Ovary (tissue), 9 donors: Measurements from ENCODE around the gene SLC10A3. TPM values are rescaled to one million over a fixed set of nuclear protein-coding genes. Genes with fewer than 3 reads are reported as not detected.
"Not testable (repeated sequence)": the region's sequence is repeated elsewhere in the genome, so short reads cannot be mapped to it uniquely, and the experiment has no call there.

Experiments
- DNase-seq, 5 donors: peaks; one replicate each; pipeline ENCODE4 v3.0.0-alpha.2; 2019 to 2020
- H3K27ac ChIP-seq, 2 donors: fragments of 200-600 bp; one replicate each; pipeline versions ENCODE4 v1.5.1 to v1.8.0; 2019 to 2022
- H3K27me3 ChIP-seq: fragments of 200-600 bp; one replicate; pipeline ENCODE4 v1.8.0; 2022
- H3K36me3 ChIP-seq: fragments of 200-600 bp; sonication (generic); one replicate; pipeline ENCODE4 v1.5.1; 2019
- H3K4me1 ChIP-seq: one replicate; pipeline ENCODE4 v1.8.1; 2013; ENCODE audit warnings: mild to moderate bottlenecking, moderate library complexity; ENCODE audit not compliant: insufficient read depth
- H3K4me3 ChIP-seq: fragments of 200-600 bp; sonication (generic); one replicate; pipeline ENCODE4 v1.5.1; 2017
- H3K9me3 ChIP-seq, 2 donors: fragments of 200-600 bp in 1 of 2; sonication (generic) in 1 of 2; one replicate each; pipeline versions ENCODE4 v1.5.1 to v1.8.1; 2013 to 2019; ENCODE audit warnings: mild to moderate bottlenecking in 1 of 2, moderate library complexity in 1 of 2
- EP300 ChIP-seq: sonication (generic); formaldehyde crosslinking; IDR thresholded peaks from one replicate; pipeline ENCODE4 v1.6.1; 2017; ENCODE audit warnings: antibody characterized with exemption
- POLR2A ChIP-seq: fragments of 450-650 bp; IDR thresholded peaks from one replicate; pipeline ENCODE4 v1.6.1; 2017; ENCODE audit warnings: antibody characterized with exemption, mild to moderate bottlenecking, moderate library complexity
- WGBS, 3 donors: extraction: QIAGEN DNeasy Blood & Tissue Kit in 1 of 3; methylation state at CpG; one replicate each; pipeline versions ENCODE4 v1.1.5 to v1.1.7; 2013 to 2017; 5-methylcytosine and 5-hydroxymethylcytosine counted together
- intact Hi-C, 4 donors: fragments of 100-400 bp; cut with DNase I; formaldehyde crosslinking; loops; one replicate each; pipeline versions ENCODE4 v1.11.0 to v1.15.1; 2022 to 2023
- polyA plus RNA-seq, 2 donors: library from polyadenylated mRNA; stranded (reverse); fragments of 200-250 nt in 1 of 2; fragments of 350-450 nt in 1 of 2; fragmentation: Illumina TruSeq in 1 of 2; extraction: RNeasy Lipid Tissue Mini Kit (QIAGEN cat#74804) in 1 of 2; gene quantifications; one replicate each; pipeline ENCODE4 v1.2.3, GENCODE V29; 2013 to 2014
- total RNA-seq, 7 donors: library from RNA; depleted of rRNA in 2 of 7; stranded (reverse); fragments of >200 nt in 2 of 7; fragmentation: NEBNext Ultra II Directional in 3 of 7; extraction: Animal tissue kit (Norgen Biotek cat#: 25700) in 3 of 7; gene quantifications; one replicate each; pipeline versions ENCODE4 v1.1.0 to v1.2.4, GENCODE V29; 2016 to 2023
- TF ChIP-seq, protein P1 (sequence below), 3 donors: fragments of 450-650 bp in 2 of 3; fragments of 200-600 bp in 1 of 3; IDR thresholded peaks; one replicate each; pipeline versions ENCODE4 v1.5.1 to v1.8.0; 2016 to 2022; ENCODE audit warnings: antibody characterized with exemption in 3 of 3, mild to moderate bottlenecking in 1 of 3
- donor health status: DM: no; HTN: no; CAD: no; lungs with moderate emphysema.
- donor health status: DM: no; HTN: no; CAD: no.
- donor health status: Bipolar disorder and iron deficiency.
- donor health status: DM: yes; HTN: yes; CAD: no.
- donor health status: DM: no; HTN: no; CAD: no.
- donor health status: DM: yes; HTN: yes; CAD: no.

The SLC10A3 gene
- total and polyA plus RNA-seq, 9 donors = 5.5 to 49.8 (median 37.6) TPM

- H3K27me3 ChIP-seq = no peaks in the 10 kb centered on the region
- no peak overlapping the region for H3K4me3 ChIP-seq
- 73 to 87% (median 80%) methylated on average over 12 of the region's 12 CpGs for WGBS, 3 donors
- H3K36me3 ChIP-seq = no peaks in the 10 kb centered on the region
- H3K27ac ChIP-seq = no peak overlapping the region
- H3K4me1 ChIP-seq = no peaks in the 10 kb centered on the region
- no peak for DNase-seq
- intact Hi-C loops = no loop called here
- H3K9me3 ChIP-seq = no peaks in the 10 kb centered on the region
- TF ChIP-seq EP300 (no peak), POLR2A (no peak)
- TF ChIP-seq, protein P1, sequence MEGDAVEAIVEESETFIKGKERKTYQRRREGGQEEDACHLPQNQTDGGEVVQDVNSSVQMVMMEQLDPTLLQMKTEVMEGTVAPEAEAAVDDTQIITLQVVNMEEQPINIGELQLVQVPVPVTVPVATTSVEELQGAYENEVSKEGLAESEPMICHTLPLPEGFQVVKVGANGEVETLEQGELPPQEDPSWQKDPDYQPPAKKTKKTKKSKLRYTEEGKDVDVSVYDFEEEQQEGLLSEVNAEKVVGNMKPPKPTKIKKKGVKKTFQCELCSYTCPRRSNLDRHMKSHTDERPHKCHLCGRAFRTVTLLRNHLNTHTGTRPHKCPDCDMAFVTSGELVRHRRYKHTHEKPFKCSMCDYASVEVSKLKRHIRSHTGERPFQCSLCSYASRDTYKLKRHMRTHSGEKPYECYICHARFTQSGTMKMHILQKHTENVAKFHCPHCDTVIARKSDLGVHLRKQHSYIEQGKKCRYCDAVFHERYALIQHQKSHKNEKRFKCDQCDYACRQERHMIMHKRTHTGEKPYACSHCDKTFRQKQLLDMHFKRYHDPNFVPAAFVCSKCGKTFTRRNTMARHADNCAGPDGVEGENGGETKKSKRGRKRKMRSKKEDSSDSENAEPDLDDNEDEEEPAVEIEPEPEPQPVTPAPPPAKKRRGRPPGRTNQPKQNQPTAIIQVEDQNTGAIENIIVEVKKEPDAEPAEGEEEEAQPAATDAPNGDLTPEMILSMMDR (IDR thresholded peaks at IDR 0.05) = no peak
Measured at GRCh38 chrX:154505734-154506133, 15.3 kb upstream of the SLC10A3 start.

GRCh38 chrX:154502989-154503388, 12.6 kb upstream of the SLC10A3 start:
- intact Hi-C loops = no loop called here
- 81 to 85% (median 81%) methylated on average over 3 of the region's 3 CpGs for WGBS, 3 donors
- H3K27me3 ChIP-seq = no peaks in the 10 kb centered on the region
- TF ChIP-seq EP300 = no peak
- TF ChIP-seq, protein P1 (IDR thresholded peaks at IDR 0.05) = no peak
- no peak for TF ChIP-seq POLR2A
- no peak overlapping the region for H3K27ac ChIP-seq
- H3K4me1 ChIP-seq = no peaks in the 10 kb centered on the region
- no peaks in the 10 kb centered on the region for H3K36me3 ChIP-seq
- no peaks in the 10 kb centered on the region for H3K9me3 ChIP-seq
- no peak overlapping the region for H3K4me3 ChIP-seq
- DNase-seq = no peak

DNA sequence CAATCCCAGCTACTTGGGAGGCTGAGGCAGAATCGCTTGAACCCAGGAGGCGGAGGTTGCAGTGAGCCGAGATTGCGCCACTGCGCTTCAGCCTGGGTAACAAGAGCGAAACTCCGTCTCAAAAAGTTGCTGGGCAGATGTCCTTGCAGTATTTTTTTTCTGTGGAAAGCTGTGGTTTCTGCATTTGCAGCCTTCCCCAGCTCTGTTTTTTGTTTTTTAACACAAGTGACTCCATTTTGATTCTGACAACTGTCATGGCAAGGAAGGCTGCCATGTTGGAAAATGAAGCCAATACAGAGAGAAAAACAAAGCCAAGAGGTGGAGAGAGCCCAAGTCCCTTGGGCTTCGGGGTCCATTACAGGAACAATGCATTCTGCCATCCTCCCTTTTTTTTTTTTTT, 11.7 kb upstream of the SLC10A3 start:
- intact Hi-C loops = no loop called here
- Histone ChIP-seq H3K4me3 (no peak overlapping the region), H3K9me3 (no peaks in the 10 kb centered on the region), H3K36me3 (no peaks in the 10 kb centered on the region), H3K4me1 (no peaks in the 10 kb centered on the region), H3K27me3 (no peaks in the 10 kb centered on the region), H3K27ac (no peak overlapping the region)
- 77 to 91% (median 86%) methylated on average over 8 of the region's 8 CpGs for WGBS, 3 donors
- no peak for DNase-seq
- TF ChIP-seq EP300 (no peak), POLR2A (no peak)
- TF ChIP-seq, protein P1 (IDR thresholded peaks at IDR 0.05) = no peak

GRCh38 chrX:154501423-154501822, 11.0 kb upstream of the SLC10A3 start:
- H3K4me1 ChIP-seq, H3K27ac ChIP-seq, H3K9me3 ChIP-seq, H3K36me3 ChIP-seq, H3K27me3 ChIP-seq, intact Hi-C loops, DNase-seq, H3K4me3 ChIP-seq: not testable (repeated sequence)
- WGBS, 3 donors = 85 to 92% (median 89%) methylated on average over 7 of the region's 7 CpGs

DNA sequence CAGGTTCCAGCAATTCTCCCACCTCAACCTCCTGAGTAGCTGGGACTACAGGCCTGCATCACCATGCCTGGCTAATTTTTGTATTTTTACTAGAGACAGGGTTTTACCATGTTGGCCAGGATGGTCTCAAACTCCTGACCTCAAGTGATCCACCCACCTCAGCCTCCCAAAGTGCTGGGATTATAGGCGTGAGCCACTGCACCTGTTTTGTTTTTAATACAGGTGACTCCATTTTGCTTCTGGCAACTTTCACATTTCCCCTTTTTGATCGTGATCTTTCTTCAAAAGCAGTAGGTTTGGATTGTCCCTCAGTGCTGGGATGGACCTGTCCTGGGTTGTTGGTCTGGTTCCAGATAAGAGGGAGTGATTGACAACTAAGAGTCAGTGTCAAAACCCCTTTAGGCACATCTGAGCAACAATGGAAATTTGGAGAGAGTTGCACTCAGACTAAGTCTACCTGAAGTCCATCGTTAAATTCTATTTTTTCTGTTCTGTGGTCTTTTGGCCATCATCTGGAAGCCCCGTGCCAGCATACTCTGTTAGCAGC, 6.2 kb upstream of the SLC10A3 start:
- H3K4me3 ChIP-seq, H3K36me3 ChIP-seq, H3K27me3 ChIP-seq, intact Hi-C loops, H3K27ac ChIP-seq, H3K9me3 ChIP-seq, H3K4me1 ChIP-seq, DNase-seq: not testable (repeated sequence)
- WGBS, 3 donors = 61 to 76% (median 76%) methylated on average over 4 of the region's 4 CpGs
